Measurements from ENCODE around the gene TSPAN18. TPM values are rescaled to one million over a fixed set of nuclear protein-coding genes. Genes with fewer than 3 reads are reported as not detected.
A peak's percentile ranks its signal among the peaks of the same experiment; 100 is the strongest.

TSPAN18 gene
- total RNA-seq, 4 donors from 2014 or later = 3.6 to 12.4 (median 8.2) TPM

GRCh38 chr11:44766112-44766971 lies 39.6 kb downstream of the TSPAN18 start:
- 49 to 55% methylated on average over 7 to 8 of the region's 8 CpGs for WGBS, 2 donors
- intact Hi-C loops (cut with DNase I) = no loop called here
- H3K4me1 ChIP-seq = peaks cover 0 to 19% of the 10 kb centered on the region in 2 donors

GRCh38 chr11:44766972-44767278 lies 40.2 kb downstream of the TSPAN18 start:
- Histone ChIP-seq H3K27me3 (no peaks in the 10 kb centered on the region), H3K27ac (peak overlapping the region in 2 of 3 donors; percentile 34 to 38), H3K4me1 (peaks cover 0 to 18% of the 10 kb centered on the region in 2 donors), H3K4me3 (replicated peaks in 1 of 3) (no peak overlapping the region), H3K36me3 (no peaks in the 10 kb centered on the region), H3K9me3 (no peaks in the 10 kb centered on the region)
- TF ChIP-seq CTCF (IDR thresholded peaks at IDR 0.05) = no peak
- DNase-seq = no peak
- intact Hi-C loops (cut with DNase I) = no loop called here

More at GRCh38 chr11:44766112-44766971, 39.6 kb downstream of the TSPAN18 start:
- H3K27ac ChIP-seq = peak overlapping the region in 2 of 3 donors; percentile 34 to 38
- no peak for TF ChIP-seq CTCF (IDR thresholded peaks at IDR 0.05)
- no peaks in the 10 kb centered on the region for H3K36me3 ChIP-seq
- peak; percentile 6 to 12 for DNase-seq
- no peak overlapping the region for H3K4me3 ChIP-seq (replicated peaks in 1 of 3)
- H3K27me3 ChIP-seq = no peaks in the 10 kb centered on the region
- H3K9me3 ChIP-seq = no peaks in the 10 kb centered on the region

GRCh38 chr11:44767421-44767820 lies 40.7 kb downstream of the TSPAN18 start:
- intact Hi-C loops (cut with DNase I) = no loop called here
- Histone ChIP-seq H3K36me3 (no peaks in the 10 kb centered on the region), H3K27me3 (no peaks in the 10 kb centered on the region), H3K9me3 (no peaks in the 10 kb centered on the region), H3K4me3 (replicated peaks in 1 of 3) (no peak overlapping the region), H3K27ac (no peak overlapping the region), H3K4me1 (peaks cover 0 to 18% of the 10 kb centered on the region in 2 donors)
- DNase-seq = no peak
- 63 to 80% methylated on average over 1 of the region's 1 CpG for WGBS, 2 donors
- TF ChIP-seq POLR2A (IDR thresholded peaks at IDR 0.05) (no peak), CTCF (IDR thresholded peaks at IDR 0.05) (no peak)

- H3K4me1 ChIP-seq = peaks cover 0 to 34% of the 10 kb centered on the region in 2 donors
- no peak overlapping the region for H3K27ac ChIP-seq
- 100% methylated on average over 1 of the region's 1 CpG for WGBS, 2 donors
- no peak overlapping the region for H3K4me3 ChIP-seq (replicated peaks in 1 of 3)
- intact Hi-C loops (cut with DNase I) = no loop called here
- no peak for DNase-seq
- H3K9me3 ChIP-seq = no peaks in the 10 kb centered on the region
- no peaks in the 10 kb centered on the region for H3K27me3 ChIP-seq
- H3K36me3 ChIP-seq = no peaks in the 10 kb centered on the region
- no peak for TF ChIP-seq CTCF (IDR thresholded peaks at IDR 0.05)
- TF ChIP-seq POLR2A (IDR thresholded peaks at IDR 0.05) = no peak
Observed at GRCh38 chr11:44770401-44770800, 43.6 kb downstream of the TSPAN18 start.

GRCh38 chr11:44771252-44771734 lies 44.5 kb downstream of the TSPAN18 start:
- H3K27me3 ChIP-seq = no peaks in the 10 kb centered on the region
- H3K4me1 ChIP-seq = peaks cover 0 to 27% of the 10 kb centered on the region in 2 donors
- no peak overlapping the region for H3K4me3 ChIP-seq (replicated peaks in 1 of 3)
- no peak overlapping the region for H3K27ac ChIP-seq
- DNase-seq = no peak
- H3K36me3 ChIP-seq = no peaks in the 10 kb centered on the region
- no peaks in the 10 kb centered on the region for H3K9me3 ChIP-seq
- intact Hi-C loops (cut with DNase I) = no loop called here
- TF ChIP-seq POLR2A (IDR thresholded peaks at IDR 0.05) (no peak), CTCF (IDR thresholded peaks at IDR 0.05) (no peak)

All from thyroid gland (tissue), 4 donors.